ENCODE data around the gene MBD1.
"Not testable (repeated sequence)": the region's sequence is repeated elsewhere in the genome, so short reads cannot be mapped to it uniquely, and the experiment has no call there.

The MBD1 gene

DNA sequence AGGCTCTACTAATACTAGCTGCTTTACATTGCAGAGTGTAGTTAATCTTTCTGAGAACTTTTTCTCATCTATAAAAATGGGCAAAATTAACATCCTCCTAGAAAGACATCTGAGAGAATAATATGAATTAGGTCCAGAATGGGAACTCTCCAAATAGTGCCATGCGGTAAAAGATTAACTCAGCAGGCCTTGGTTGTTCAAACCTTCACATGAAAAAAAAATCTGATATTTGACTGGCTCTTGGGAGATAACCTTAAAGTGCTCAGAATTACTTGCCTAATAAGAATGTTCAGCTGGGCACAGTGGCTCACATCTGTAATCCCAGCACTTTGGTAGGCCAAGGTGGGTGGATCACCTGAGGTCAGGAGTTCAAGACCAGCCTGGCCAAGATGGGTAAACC is 11.7 kb upstream of the MBD1 start:
- no peak for DNase-seq

GRCh38 chr18:50289108-50289443 is 7.8 kb upstream of the MBD1 start:
- DNase-seq, result no peak

- DNase-seq, result not testable (repeated sequence)
Measured at GRCh38 chr18:50288348-50289107, 7.2 kb upstream of the MBD1 start.

- peak; percentile 100 for DNase-seq
Measured at GRCh38 chr18:50287441-50288347, 6.4 kb upstream of the MBD1 start, which contains the start of gene CXXC1. Gene CXXC1 (minus strand): TSS chr18:50287692. CDS start chr18:50287589, 103 bp downstream.

DNA sequence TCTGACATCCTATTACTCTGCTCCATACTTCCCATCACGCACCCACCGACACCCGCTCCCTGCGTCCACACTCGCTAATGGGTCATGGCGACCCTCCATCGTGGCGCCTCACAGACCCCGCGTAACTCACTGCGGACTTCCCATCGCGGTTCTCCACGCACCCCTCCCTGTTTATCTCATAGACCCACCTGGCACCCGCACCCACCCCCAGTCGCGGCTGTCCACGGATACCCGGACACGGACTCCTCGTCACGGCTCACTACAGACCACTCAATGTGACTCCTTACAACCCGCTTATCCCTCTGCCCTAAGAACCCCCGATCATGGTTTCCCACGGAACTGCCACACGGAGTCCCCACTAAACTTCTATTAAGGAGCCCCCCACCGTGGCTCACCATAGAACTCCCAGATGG is 5.7 kb upstream of the MBD1 start:
- no peak for DNase-seq

GRCh38 chr18:50286391-50287027 is 5.2 kb upstream of the MBD1 start:
- peak; percentile 43 for DNase-seq

DNA sequence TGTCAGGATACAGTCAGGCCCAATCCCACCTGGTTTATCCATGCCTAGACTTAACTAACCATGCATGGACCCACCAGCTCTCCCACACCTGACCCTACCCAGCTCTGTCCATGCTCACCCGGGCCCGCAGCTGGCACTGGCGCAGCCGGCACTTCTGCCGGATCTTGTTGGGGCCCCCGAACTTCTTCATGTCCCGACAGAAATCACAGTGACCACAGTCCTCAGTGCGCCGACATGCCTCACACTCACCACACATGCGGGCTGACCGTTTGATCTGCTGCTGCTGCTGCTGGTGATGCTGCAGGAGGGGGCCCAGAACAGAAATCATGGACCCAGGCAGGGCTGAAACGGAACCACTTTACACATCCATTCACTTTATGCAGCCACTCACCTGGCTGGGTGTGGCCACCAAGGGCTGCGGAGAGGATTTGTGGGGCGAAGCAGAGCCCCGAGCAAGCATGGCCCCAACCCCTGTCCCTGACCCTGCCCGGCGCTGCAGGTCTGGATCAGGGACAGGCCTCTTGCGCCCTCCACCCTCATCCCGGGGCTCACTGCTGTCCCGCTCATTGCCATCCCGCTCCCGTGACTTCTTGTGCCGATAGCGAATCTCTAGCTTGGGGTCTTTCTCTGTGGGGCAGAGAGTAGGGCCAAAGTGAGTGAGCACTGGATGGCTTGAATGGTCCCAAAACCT is 4.5 kb upstream of the MBD1 start:
- DNase-seq, result no peak

DNA sequence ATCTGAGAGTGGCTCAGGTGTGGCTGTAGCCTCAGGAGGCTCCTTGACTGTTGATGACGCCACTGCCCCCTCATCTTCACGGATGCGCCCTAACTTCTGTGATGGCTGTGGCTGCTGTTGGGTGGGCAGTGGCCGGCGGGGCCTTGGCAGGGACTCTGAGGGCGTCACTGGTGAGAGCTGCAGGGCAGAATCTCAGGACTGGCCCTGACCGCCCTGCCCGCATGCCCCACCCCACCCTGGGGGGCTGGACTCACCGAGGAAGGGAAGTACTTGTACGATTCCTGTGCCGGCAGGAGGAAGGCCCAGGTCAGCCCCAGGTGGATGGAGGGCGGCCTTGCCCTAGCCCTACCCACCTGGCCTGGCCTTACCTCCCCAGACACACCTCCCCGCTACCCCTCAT is 3.7 kb upstream of the MBD1 start:
- no peak for DNase-seq

DNA sequence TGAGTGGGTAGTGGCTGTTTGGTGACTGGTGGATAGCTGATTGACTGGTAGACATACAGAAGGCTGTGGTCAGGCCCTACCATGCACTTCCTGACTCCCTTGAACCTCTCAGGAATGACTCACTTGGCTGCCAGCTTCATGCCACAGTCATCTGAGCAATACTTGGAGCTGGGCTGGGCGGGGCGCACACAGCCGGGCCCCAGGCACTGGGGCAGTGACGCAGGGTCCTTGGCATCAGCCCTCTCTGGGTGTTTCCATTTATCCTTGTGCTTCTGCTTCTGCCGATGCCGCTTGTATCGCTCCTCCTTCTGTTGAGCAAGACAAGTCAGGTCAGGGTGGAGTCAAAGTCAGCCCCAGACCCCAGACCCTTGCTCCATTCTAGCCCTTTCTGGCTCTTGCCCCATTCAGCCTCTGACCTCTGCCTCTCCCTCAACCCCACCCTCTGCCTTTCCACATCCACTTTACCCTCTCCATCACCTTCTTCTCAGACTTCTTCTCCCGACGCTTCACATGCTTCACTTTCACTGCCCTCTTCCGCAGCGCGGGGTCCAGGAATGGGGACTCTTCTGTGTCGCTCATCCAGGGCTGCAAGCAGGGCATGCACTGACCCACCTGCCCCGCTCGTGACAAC is 3.0 kb upstream of the MBD1 start:
- no peak for DNase-seq

DNA sequence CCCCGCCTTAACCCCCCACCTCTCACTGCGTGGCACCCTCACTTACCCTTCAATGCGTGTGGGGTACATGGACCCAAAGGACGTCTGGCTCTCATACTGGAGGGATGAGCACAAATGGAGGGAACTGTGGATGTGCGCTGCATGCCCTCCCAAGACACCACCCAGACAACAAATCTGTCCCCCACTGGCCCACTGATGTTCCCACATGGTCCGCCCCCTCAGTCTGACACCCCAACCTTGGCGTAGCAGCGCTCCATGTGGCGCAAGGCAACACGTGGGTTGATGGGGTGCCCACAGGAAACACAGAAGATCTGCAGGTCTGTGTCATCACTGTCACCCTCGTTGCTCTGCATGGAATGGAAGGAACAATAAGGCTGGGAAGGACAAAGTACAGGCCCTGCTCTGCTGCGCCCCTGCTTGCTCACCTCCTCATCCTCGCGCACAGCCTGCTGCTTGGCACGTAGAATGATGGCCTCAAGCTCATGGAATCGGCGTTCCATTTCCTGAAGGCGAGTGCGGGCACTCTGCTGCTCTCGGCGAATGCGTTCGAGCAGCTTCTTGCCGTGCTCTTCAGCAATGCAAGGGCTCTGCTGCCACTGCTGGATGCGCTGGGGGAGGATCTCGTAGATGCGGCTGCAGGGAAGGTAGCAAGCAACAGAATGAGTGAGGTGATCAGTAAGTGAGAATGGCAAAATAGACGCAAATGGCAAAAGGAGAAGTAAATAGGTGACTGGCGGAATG is 2.3 kb upstream of the MBD1 start:
- no peak for DNase-seq

DNA sequence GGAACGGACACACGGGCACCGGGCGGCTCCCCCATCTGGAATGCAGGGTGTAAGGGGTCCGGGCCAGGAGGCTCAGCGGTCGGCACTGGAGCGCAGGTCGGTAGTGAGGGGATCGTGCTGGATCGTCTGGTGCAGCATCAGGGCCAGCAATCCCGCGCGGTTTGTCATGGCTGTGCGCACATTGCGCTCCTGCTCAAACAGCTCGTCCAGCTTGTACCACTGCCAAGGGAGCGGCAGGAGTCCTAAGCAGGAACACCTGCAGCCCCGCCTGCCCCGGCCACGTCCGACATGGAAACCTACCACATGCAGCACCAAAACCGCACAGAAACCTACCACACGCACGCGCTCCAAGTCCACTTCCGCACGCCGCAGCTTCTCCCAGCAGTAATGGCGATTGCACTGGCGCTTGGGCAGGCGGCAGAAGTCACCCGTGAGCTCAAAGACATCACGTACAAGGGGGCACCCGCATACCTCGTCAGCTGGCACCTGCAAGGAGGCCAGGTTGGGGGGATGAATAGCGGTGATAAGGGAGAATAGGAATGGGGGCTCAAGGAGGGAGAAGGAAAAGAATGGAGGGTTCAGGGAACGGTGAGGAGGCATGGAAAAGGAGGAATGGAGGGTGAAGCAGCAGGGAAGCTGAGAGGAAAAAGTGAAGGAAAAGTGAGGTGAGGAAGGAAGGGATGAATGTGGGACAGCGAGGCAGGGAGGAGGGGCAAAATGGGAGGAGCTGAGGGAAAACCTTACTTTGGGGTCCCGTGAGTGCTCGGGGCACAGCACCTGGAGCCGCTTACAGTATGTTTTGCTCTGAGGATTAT is 1.4 kb upstream of the MBD1 start:
- DNase-seq, result no peak

DNA sequence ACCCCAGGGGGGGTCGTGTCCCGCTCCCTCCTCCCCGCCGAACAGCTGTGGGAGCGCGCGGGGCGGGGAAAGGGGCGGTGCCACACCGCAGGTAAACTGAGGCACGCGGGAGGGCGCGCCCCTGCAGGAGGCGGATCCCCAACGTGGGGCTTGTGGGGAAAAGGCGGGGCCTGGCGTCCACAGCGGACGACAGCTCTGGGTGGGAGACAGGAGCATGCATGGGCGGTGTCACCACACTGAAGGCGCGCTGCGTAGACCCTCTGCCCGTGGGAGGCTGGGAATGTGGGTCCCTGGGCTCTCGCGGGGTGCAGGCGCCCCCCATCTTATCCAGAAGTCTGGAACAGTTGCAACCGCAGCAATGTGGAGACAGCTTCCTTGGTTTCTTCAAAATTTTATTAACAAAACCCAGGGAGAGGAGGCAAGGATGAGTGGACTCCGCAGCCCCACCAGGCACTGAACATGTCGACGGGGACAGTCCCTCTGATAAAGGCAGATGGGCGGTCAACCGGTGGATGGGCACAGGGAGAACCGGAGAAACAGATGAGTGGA is 723 bp upstream of the MBD1 start:
- DNase-seq, result no peak

GRCh38 chr18:50280707-50281294 is 522 bp downstream of the MBD1 start:
- DNase-seq, result no peak

DNA sequence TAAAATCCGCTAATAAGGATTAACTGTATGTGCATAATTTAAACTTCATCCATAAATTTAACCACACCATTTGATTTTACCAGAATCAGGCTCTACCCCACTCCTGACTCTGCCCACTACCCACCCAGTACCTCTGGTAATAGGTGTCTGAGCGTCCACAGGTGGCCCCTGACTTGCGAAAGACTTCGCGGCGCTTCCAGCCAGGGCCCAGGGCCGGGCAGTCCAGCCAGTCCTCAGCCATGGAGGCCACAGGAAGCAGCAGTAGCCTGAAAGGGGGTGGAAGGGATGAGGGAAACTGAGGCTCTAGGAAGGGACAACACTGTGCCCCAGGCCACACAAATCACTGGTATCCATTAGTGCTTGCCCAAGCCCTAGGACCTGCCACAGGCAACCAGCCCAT is 1.6 kb downstream of the MBD1 start:
- DNase-seq, result no peak

DNA sequence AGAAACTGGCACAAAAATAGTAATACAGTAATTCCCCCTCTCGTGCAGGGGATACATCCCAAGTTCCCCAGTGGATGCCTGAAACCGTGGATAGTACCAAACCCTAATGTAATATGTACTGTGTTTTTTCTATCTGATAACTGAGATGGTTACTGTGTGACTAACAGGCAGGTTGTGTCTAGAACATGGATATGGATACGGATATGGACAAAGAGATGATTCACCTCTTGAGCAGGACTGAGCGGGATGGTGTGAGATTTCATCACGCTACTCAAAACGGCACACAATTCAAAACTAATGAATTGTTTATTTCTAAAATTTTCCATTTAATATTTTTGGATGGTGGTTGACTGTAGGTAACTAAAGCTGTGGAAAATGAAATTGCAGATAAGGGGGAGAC is 3.4 kb downstream of the MBD1 start:
- DNase-seq, result peak; percentile 28

- no peak for DNase-seq
Measured at GRCh38 chr18:50276452-50276851, 4.9 kb downstream of the MBD1 start.

- DNase-seq, result no peak
Measured at GRCh38 chr18:50275503-50276036, 5.8 kb downstream of the MBD1 start.

DNA sequence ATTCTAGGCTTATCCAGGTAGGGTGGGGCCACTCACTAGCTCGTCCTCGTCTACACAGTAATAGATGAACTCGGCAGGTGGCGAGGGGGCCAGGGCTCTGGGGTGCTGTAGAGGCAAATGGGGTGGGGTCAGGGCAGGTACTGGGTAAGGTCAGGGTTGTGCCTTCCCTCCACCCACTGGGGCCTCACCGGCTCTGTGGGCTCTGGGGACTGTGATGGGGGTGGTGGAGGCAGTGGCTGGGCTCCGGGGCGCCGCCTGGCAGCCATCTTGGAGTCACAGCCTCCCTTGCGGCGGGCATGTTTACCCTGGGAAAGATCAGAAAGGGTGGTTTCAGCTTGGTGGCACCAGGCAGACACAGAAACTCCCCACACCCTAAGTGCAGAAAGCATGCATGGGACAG is 6.4 kb downstream of the MBD1 start:
- no peak for DNase-seq

- DNase-seq, result no peak
Measured at GRCh38 chr18:50274044-50274442, 7.3 kb downstream of the MBD1 start.

Measured in fibroblast of skin of right biceps (primary cell).